HG02588 (cell line): ENCODE data around the gene MBTPS2.

Experiments used
- ATAC-seq: cut with Tn5 transposase; IDR thresholded peaks from one replicate; pipeline ENCODE4 v1.9.1; 2021; ENCODE audit warnings: mild to moderate bottlenecking, moderate library complexity; ENCODE audit not compliant: unreplicated experiment

Gene MBTPS2

DNA sequence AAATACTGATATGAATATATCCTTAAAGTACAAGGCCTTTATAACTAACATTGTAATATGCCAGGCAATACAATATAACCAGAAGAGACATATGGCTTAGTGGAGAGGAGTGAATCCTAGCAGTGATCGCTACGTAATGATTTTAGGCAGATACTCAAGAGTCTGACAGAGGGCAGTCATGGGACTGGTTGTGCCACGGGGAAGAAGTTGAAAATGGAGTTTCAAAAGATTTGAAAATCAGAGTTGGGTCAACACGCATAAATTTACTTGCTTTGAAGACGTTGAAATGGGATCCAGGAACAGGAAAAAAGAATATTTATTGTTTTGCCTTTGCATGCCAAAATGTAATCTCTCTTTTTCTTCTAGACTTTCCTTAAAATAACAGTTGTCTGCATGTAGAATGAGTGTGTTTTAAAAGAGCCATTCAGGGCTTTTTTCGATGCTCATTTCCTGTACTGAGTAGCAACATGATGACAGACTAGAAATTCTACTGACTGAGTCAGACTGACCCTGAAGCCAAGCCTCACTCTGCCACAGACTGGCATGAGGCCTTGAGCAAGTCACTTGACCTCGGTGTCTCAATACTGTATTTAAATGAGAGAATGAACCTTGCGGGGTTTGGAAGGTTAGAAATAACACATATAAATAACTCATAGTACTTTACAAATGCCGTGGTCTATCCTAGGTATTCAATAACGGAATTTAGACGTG, 93.0 kb downstream of the MBTPS2 start:
- no peak for ATAC-seq

DNA sequence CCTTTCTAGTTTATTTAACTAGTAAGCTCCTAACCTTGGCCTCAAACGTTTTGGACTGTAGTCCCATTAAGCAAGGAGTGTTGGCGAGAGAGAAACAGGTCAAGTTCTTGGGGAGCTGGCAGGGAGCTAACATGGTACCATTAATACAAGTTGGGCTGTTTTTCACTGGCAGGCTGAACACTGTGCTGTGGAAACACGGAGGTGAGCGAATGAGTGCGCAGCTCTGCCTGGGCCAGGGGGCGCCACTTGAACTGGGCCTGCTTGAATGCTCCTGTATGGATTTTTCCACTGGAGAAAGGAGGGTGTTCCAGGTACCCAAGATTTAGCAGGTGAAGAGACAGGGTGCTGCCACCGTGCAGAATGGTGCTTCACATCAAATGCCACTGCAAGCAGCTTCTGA, 93.7 kb downstream of the MBTPS2 start:
- ATAC-seq = no peak

DNA sequence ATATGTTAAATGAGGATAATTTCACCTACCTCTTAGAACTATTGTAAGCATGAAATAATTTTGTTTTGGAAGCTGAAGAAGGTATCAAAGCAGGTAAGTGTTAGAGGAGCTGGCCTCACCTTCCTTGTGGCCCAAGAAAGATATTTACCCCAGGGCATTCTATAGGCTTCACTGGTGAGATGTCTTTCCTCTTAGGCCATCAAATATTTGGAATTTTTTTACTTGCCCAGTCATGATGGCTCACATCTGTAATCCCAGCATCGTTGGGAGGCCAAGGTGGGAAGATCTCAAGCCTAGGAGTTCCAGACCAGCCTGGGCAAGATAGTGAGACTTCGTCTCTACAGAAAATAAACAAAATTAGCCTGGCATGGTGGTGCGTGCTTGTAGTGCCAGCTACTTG, 95.0 kb downstream of the MBTPS2 start:
- no peak for ATAC-seq
